ENCODE measurements around the gene PEX19.

GRCh38 chr1:160247053-160247452, 37.9 kb downstream of the PEX19 start:
- TF ChIP-seq CTCF (IDR thresholded peaks at IDR 0.05): no peak
- TF ChIP-seq POLR2A (IDR thresholded peaks at IDR 0.05): no peak
